NCI-H1436 treated with DMSO at 0.1 percent for 48 hours (cell line): Measurements from ENCODE around the gene DPYSL4.

ENCODE experiments used
- DNase-seq: peaks from one replicate; lab custom pipeline; 2025; lab: John Stamatoyannopoulos, UW

Gene DPYSL4

GRCh38 chr10:132228616-132229015, 41.9 kb downstream of the DPYSL4 start:
- no peak for DNase-seq

- no peak for DNase-seq
Measured at GRCh38 chr10:132229096-132229495, 42.3 kb downstream of the DPYSL4 start.

- DNase-seq, result no peak
Measured at GRCh38 chr10:132229834-132230556, 43.2 kb downstream of the DPYSL4 start.

- no peak for DNase-seq
Measured at GRCh38 chr10:132230557-132231210, 43.9 kb downstream of the DPYSL4 start.

- DNase-seq, result no peak
Measured at GRCh38 chr10:132231656-132232022, 44.9 kb downstream of the DPYSL4 start.

GRCh38 chr10:132232023-132232951, 45.5 kb downstream of the DPYSL4 start:
- DNase-seq, result peak; percentile 65

- DNase-seq, result no peak
Measured at GRCh38 chr10:132232981-132233380, 46.2 kb downstream of the DPYSL4 start.

- DNase-seq, result no peak
Measured at GRCh38 chr10:132233501-132234085, 46.8 kb downstream of the DPYSL4 start.

GRCh38 chr10:132234860-132235259, 48.1 kb downstream of the DPYSL4 start:
- DNase-seq, result no peak

- DNase-seq, result no peak
Measured at GRCh38 chr10:132236161-132236560, 49.4 kb downstream of the DPYSL4 start.

- DNase-seq, result no peak
Measured at GRCh38 chr10:132236881-132237280, 50.1 kb downstream of the DPYSL4 start.

- DNase-seq, result no peak
Measured at GRCh38 chr10:132237396-132237795, 50.6 kb downstream of the DPYSL4 start.

GRCh38 chr10:132237871-132238270, 51.1 kb downstream of the DPYSL4 start:
- DNase-seq, result no peak

GRCh38 chr10:132238371-132239125, 51.8 kb downstream of the DPYSL4 start:
- DNase-seq, result no peak

GRCh38 chr10:132239126-132240031, 52.6 kb downstream of the DPYSL4 start:
- DNase-seq, result no peak

- DNase-seq, result no peak
Measured at GRCh38 chr10:132240156-132240555, 53.4 kb downstream of the DPYSL4 start.

- no peak for DNase-seq
Measured at GRCh38 chr10:132240581-132240980, 53.8 kb downstream of the DPYSL4 start.

- no peak for DNase-seq
Measured at GRCh38 chr10:132241086-132241485, 54.3 kb downstream of the DPYSL4 start.

- no peak for DNase-seq
Measured at GRCh38 chr10:132241496-132241895, 54.7 kb downstream of the DPYSL4 start.

GRCh38 chr10:132242103-132242840, 55.5 kb downstream of the DPYSL4 start:
- no peak for DNase-seq
